CD4-positive, alpha-beta T cell (primary cell): ENCODE measurements around the gene NOL12. TPM values are rescaled to one million over a fixed set of nuclear protein-coding genes. Genes with fewer than 3 reads are reported as not detected.

Experiments used
- ATAC-seq: fragments of 200-7000 bp; cut with Tn5 transposase; one replicate; pipeline ENCODE4 v1.10.0; 2022; ENCODE audit warnings: mild to moderate bottlenecking; ENCODE audit not compliant: poor library complexity
- CTCF ChIA-PET: fragments of 350-600 bp; sonication (Branson Sonifier 250); formaldehyde crosslinking; loops from one replicate; lab custom pipeline; 2021; ENCODE audit warnings: antibody characterized with exemption, inconsistent platforms; lab: Charles Lee
- POLR2A ChIA-PET: fragments of 350-600 bp; sonication (Branson Sonifier 250); formaldehyde crosslinking; loops from one replicate; lab custom pipeline; 2021; ENCODE audit warnings: antibody characterized with exemption, inconsistent platforms; lab: Charles Lee
- DNase-seq, 14 experiments: peaks; one replicate each; pipeline ENCODE4 v3.0.0-alpha.2; 2013 to 2020; ENCODE audit warnings: mixed read lengths in 2 of 14
- H3K27ac ChIP-seq, 2 donors: one replicate each; pipeline versions ENCODE4 v1.5.1 to v1.7.0; 2013; ENCODE audit warnings: low read length in 2 of 2, low read depth in 1 of 2, mild to moderate bottlenecking in 1 of 2
- H3K27me3 ChIP-seq, 2 experiments: 1 replicate in 1 of 2; 2 replicates in 1 of 2; pipeline versions ENCODE4 v1.6.1 to v1.7.0; 2013; ENCODE audit warnings: low read length in 2 of 2, control low read depth in 1 of 2, mild to moderate bottlenecking in 1 of 2, moderate library complexity in 1 of 2; ENCODE audit not compliant: insufficient read depth in 2 of 2, control insufficient read depth in 1 of 2
- H3K36me3 ChIP-seq: one replicate; pipeline ENCODE4 v1.6.1; 2013; ENCODE audit warnings: low read length, control low read depth; ENCODE audit not compliant: insufficient read depth
- H3K4me1 ChIP-seq: one replicate; pipeline ENCODE4 v1.6.1; 2013; ENCODE audit warnings: low read length, control low read depth; ENCODE audit not compliant: insufficient read depth
- H3K4me3 ChIP-seq: one replicate; pipeline ENCODE4 v1.5.1; 2013; ENCODE audit warnings: mild to moderate bottlenecking, low read length, moderate library complexity
- H3K9me3 ChIP-seq, 2 experiments: 1 replicate in 1 of 2; 2 replicates in 1 of 2; pipeline versions ENCODE4 v1.6.1 to v1.7.0; 2013; ENCODE audit warnings: low read length in 2 of 2, mild to moderate bottlenecking in 2 of 2, control low read depth in 1 of 2, moderate library complexity in 1 of 2; ENCODE audit not compliant: control insufficient read depth in 1 of 2, insufficient read depth in 1 of 2
- H3K27ac Mint-ChIP-seq: one replicate; pipeline ENCODE4 v1.8.0; 2020; ENCODE audit warnings: mixed read lengths
- H3K27me3 Mint-ChIP-seq: one replicate; pipeline ENCODE4 v1.8.0; 2021; ENCODE audit warnings: mixed read lengths
- H3K36me3 Mint-ChIP-seq: one replicate; pipeline ENCODE4 v1.8.0; 2021; ENCODE audit warnings: low read depth, mixed read lengths
- H3K4me1 Mint-ChIP-seq: one replicate; pipeline ENCODE4 v1.8.0; 2021; ENCODE audit warnings: low read depth, mixed read lengths
- H3K4me3 Mint-ChIP-seq: one replicate; pipeline ENCODE4 v1.8.0; 2020; ENCODE audit warnings: mild to moderate bottlenecking, mixed read lengths
- H3K9me3 Mint-ChIP-seq: one replicate; pipeline ENCODE4 v1.8.0; 2020; ENCODE audit warnings: mixed read lengths
- CTCF ChIP-seq: fragments of 200-600 bp; IDR thresholded peaks from one replicate; pipeline ENCODE4 v1.8.0; 2022; ENCODE audit warnings: antibody characterized with exemption, mild to moderate bottlenecking
- intact Hi-C, 2 experiments: fragments of 100-400 bp; cut with DNase I in 1 of 2; cut with micrococcal nuclease in 1 of 2; formaldehyde crosslinking; loops; one replicate each; pipeline versions ENCODE4 v1.15.1 to v1.9.0; 2023 to 2025; cut with DNase I, micrococcal nuclease
- total RNA-seq, 174 experiments: library from RNA in 2 of 174; stranded (reverse) in 2 of 174; gene quantifications; one replicate each; pipeline ENCODE4 v1.2.3 and lab custom pipeline; 2021 to 2026

Gene NOL12
- total RNA-seq, 2 experiments from 2014 or later, result 24.3 to 26.2 TPM

GRCh38 chr22:37663521-37664140, 22.5 kb upstream of the NOL12 start:
- H3K4me3 ChIP-seq, result no peak overlapping the region
- POLR2A ChIA-PET, result interaction anchor here (1.5 to 9.8 kb wide), 3 partner anchors 10 to 36 kb away, joined by 4 to 256 read pairs (median 5); partner anchors contain the start of gene LGALS1
- no peak overlapping the region for H3K27ac ChIP-seq
- H3K9me3 Mint-ChIP-seq, result no peaks in the 10 kb centered on the region
- ATAC-seq (no peak), DNase-seq (no peak)
- H3K27me3 ChIP-seq, result no peaks in the 10 kb centered on the region
- no peaks in the 10 kb centered on the region for H3K27me3 Mint-ChIP-seq
- H3K4me3 Mint-ChIP-seq, result no peak overlapping the region
- CTCF ChIA-PET, result interaction anchor here (1.1 to 1.3 kb wide), 2 partner anchors 20 to 57 kb away, joined by 3 read pairs; no protein-coding TSS in a partner anchor
- H3K36me3 Mint-ChIP-seq, result peaks cover 8% of the 10 kb centered on the region
- H3K9me3 ChIP-seq, result no peaks in the 10 kb centered on the region
- peaks cover 17% of the 10 kb centered on the region for H3K36me3 ChIP-seq
- H3K4me1 ChIP-seq, result peaks cover 26% of the 10 kb centered on the region
- intact Hi-C loops, result no loop called here
- TF ChIP-seq CTCF, result no peak
- no peak overlapping the region for H3K27ac Mint-ChIP-seq
- peaks cover 33% of the 10 kb centered on the region for H3K4me1 Mint-ChIP-seq

GRCh38 chr22:37664249-37665101, 21.7 kb upstream of the NOL12 start:
- no peaks in the 10 kb centered on the region for H3K27me3 Mint-ChIP-seq
- H3K9me3 ChIP-seq, result no peaks in the 10 kb centered on the region
- no peak for TF ChIP-seq CTCF
- no peaks in the 10 kb centered on the region for H3K9me3 Mint-ChIP-seq
- no peak for ATAC-seq
- H3K27me3 ChIP-seq, result no peaks in the 10 kb centered on the region
- ChIA-PET CTCF (interaction anchor here (1.3 kb wide), 1 partner anchor 21 kb away, joined by 3 read pairs; no protein-coding TSS in a partner anchor), POLR2A (interaction anchor here (1.5 to 9.8 kb wide), 2 partner anchors 9 to 37 kb away, joined by 4 to 256 read pairs; partner anchors contain the start of gene LGALS1)
- intact Hi-C loops, result no loop called here
- H3K4me1 Mint-ChIP-seq, result peaks cover 33% of the 10 kb centered on the region
- no peak overlapping the region for H3K4me3 ChIP-seq
- H3K27ac Mint-ChIP-seq, result no peak overlapping the region
- no peak overlapping the region for H3K27ac ChIP-seq
- no peak for DNase-seq
- H3K36me3 ChIP-seq, result peaks cover 17% of the 10 kb centered on the region
- H3K36me3 Mint-ChIP-seq, result peaks cover 8% of the 10 kb centered on the region
- H3K4me1 ChIP-seq, result peaks cover 22% of the 10 kb centered on the region
- H3K4me3 Mint-ChIP-seq, result no peak overlapping the region

- DNase-seq (no peak), ATAC-seq (no peak)
- peaks cover 26% of the 10 kb centered on the region for H3K4me1 Mint-ChIP-seq
- Histone ChIP-seq H3K36me3 (peaks cover 17% of the 10 kb centered on the region), H3K4me1 (peaks cover 12% of the 10 kb centered on the region), H3K4me3 (no peak overlapping the region), H3K27me3 (no peaks in the 10 kb centered on the region), H3K9me3 (no peaks in the 10 kb centered on the region), H3K27ac (no peak overlapping the region)
- H3K9me3 Mint-ChIP-seq, result no peaks in the 10 kb centered on the region
- CTCF ChIA-PET, result no interaction called here
- peaks cover 8% of the 10 kb centered on the region for H3K36me3 Mint-ChIP-seq
- POLR2A ChIA-PET, result interaction anchor here (9.8 kb wide), 1 partner anchor 8 kb away, joined by 256 read pairs; the partner anchor contains the start of gene LGALS1
- no peak for TF ChIP-seq CTCF
- H3K27me3 Mint-ChIP-seq, result no peaks in the 10 kb centered on the region
- no peak overlapping the region for H3K27ac Mint-ChIP-seq
- intact Hi-C loops, result no loop called here
- no peak overlapping the region for H3K4me3 Mint-ChIP-seq
Measured at GRCh38 chr22:37665487-37665886, 20.7 kb upstream of the NOL12 start.
